ENCODE measurements around the gene NFIC. TPM values are rescaled to one million over a fixed set of nuclear protein-coding genes. Genes with fewer than 3 reads are reported as not detected.

Gene NFIC
- total RNA-seq, 1 experiment from 2014 or later = 75.6 TPM

GRCh38 chr19:3368848-3369336 is 2.5 kb downstream of the NFIC start:
- no peak for DNase-seq
- peaks cover 16% of the 10 kb centered on the region for H4K20me1 ChIP-seq (ENCODE audit: insufficient read depth)
- H3K79me2 ChIP-seq (ENCODE audit: low read depth) = peaks cover 69% of the 10 kb centered on the region
- H3K36me3 ChIP-seq (ENCODE audit: low read depth) = no peaks in the 10 kb centered on the region
- POLR2A ChIA-PET (ENCODE audit: unreplicated experiment) = no interaction called here
- H2AFZ ChIP-seq = no peak overlapping the region
- BruUV-seq (replicated peaks) = no TSS peak
- no peak overlapping the region for H3K4me2 ChIP-seq
- no peak overlapping the region for H3K4me3 ChIP-seq
- CTCF ChIA-PET = no interaction called here
- no peaks in the 10 kb centered on the region for H3K9me2 ChIP-seq (ENCODE audit: insufficient read depth)
- TF ChIP-seq EZH2 (IDR thresholded peaks at IDR 0.05; ENCODE audit: low read depth) = no peak
- no peak for TF ChIP-seq CTCF (conservative IDR thresholded peaks at IDR 0.05)
- H3F3A ChIP-seq (ENCODE audit: insufficient read depth, low read depth) = no peaks in the 10 kb centered on the region; the same call in 1 of the 2 replicates
- 0 out of 2 replicates have a peak, but pooled peaks cover 4% of the 10 kb centered on the region for H3K4me1 ChIP-seq (replicated peaks; ENCODE audit: insufficient read depth)
- H3K27me3 ChIP-seq (ENCODE audit: insufficient read depth, low read depth) = no peaks in the 10 kb centered on the region
- H3K27ac ChIP-seq = no peak overlapping the region
- no peaks in the 10 kb centered on the region for H3K9me3 ChIP-seq (ENCODE audit: insufficient read depth, low read depth)
- intact Hi-C loops (cut with micrococcal nuclease; ENCODE audit: unreplicated experiment) = no loop called here

- Histone ChIP-seq H3K9me3 (ENCODE audit: insufficient read depth, low read depth) (no peaks in the 10 kb centered on the region), H2AFZ (no peak overlapping the region), H3K4me1 (replicated peaks; ENCODE audit: insufficient read depth) (0 out of 2 replicates have a peak, but pooled peaks cover 4% of the 10 kb centered on the region), H3K36me3 (ENCODE audit: low read depth) (no peaks in the 10 kb centered on the region), H3K4me3 (no peak overlapping the region), H3K9me2 (ENCODE audit: insufficient read depth) (no peaks in the 10 kb centered on the region), H3F3A (ENCODE audit: insufficient read depth, low read depth) (no peaks in the 10 kb centered on the region; the same call in 1 of the 2 replicates), H3K27ac (no peak overlapping the region), H3K27me3 (ENCODE audit: insufficient read depth, low read depth) (no peaks in the 10 kb centered on the region), H3K79me2 (ENCODE audit: low read depth) (peaks cover 76% of the 10 kb centered on the region), H4K20me1 (ENCODE audit: insufficient read depth) (peaks cover 21% of the 10 kb centered on the region), H3K4me2 (no peak overlapping the region)
- ChIA-PET CTCF (no interaction called here), POLR2A (ENCODE audit: unreplicated experiment) (no interaction called here)
- no TSS peak for BruUV-seq (replicated peaks)
- intact Hi-C loops (cut with micrococcal nuclease; ENCODE audit: unreplicated experiment) = no loop called here
- no peak for DNase-seq
- TF ChIP-seq EZH2 (IDR thresholded peaks at IDR 0.05; ENCODE audit: low read depth) = no peak
- TF ChIP-seq CTCF (conservative IDR thresholded peaks at IDR 0.05) = no peak
These were observed 3.2 kb downstream of the NFIC start for GRCh38 chr19:3369337-3370213.

GRCh38 chr19:3370214-3370720 is 3.9 kb downstream of the NFIC start:
- no peak for TF ChIP-seq CTCF (conservative IDR thresholded peaks at IDR 0.05)
- TF ChIP-seq EZH2 (IDR thresholded peaks at IDR 0.05; ENCODE audit: low read depth) = no peak
- Histone ChIP-seq H4K20me1 (ENCODE audit: insufficient read depth) (peaks cover 24% of the 10 kb centered on the region), H3F3A (ENCODE audit: insufficient read depth, low read depth) (no peaks in the 10 kb centered on the region), H3K4me3 (no peak overlapping the region), H3K9me2 (ENCODE audit: insufficient read depth) (no peaks in the 10 kb centered on the region), H3K4me2 (no peak overlapping the region), H2AFZ (no peak overlapping the region), H3K27me3 (ENCODE audit: insufficient read depth, low read depth) (no peaks in the 10 kb centered on the region), H3K27ac (no peak overlapping the region), H3K4me1 (replicated peaks; ENCODE audit: insufficient read depth) (0 out of 2 replicates have a peak, but pooled peaks cover 2% of the 10 kb centered on the region), H3K36me3 (ENCODE audit: low read depth) (no peaks in the 10 kb centered on the region), H3K9me3 (ENCODE audit: insufficient read depth, low read depth) (no peaks in the 10 kb centered on the region), H3K79me2 (ENCODE audit: low read depth) (peaks cover 76% of the 10 kb centered on the region)
- DNase-seq = no peak
- ChIA-PET CTCF (no interaction called here), POLR2A (ENCODE audit: unreplicated experiment) (no interaction called here)
- no TSS peak for BruUV-seq (replicated peaks)
- intact Hi-C loops (cut with micrococcal nuclease; ENCODE audit: unreplicated experiment) = no loop called here
